ENCODE results near the gene TMEM250. TPM values are rescaled to one million over a fixed set of nuclear protein-coding genes. Genes with fewer than 3 reads are reported as not detected.

Gene TMEM250
- total RNA-seq, 1 experiment from 2014 or later, result 54.7 TPM

GRCh38 chr9:136133191-136133958 lies 14.7 kb upstream of the TMEM250 start:
- no peak for DNase-seq (ENCODE audit: low read depth)

GRCh38 chr9:136132512-136133050 lies 13.9 kb upstream of the TMEM250 start:
- DNase-seq (ENCODE audit: low read depth), result no peak

- no peak for DNase-seq (ENCODE audit: low read depth)
Observed at GRCh38 chr9:136131629-136132511, 13.2 kb upstream of the TMEM250 start.

DNA sequence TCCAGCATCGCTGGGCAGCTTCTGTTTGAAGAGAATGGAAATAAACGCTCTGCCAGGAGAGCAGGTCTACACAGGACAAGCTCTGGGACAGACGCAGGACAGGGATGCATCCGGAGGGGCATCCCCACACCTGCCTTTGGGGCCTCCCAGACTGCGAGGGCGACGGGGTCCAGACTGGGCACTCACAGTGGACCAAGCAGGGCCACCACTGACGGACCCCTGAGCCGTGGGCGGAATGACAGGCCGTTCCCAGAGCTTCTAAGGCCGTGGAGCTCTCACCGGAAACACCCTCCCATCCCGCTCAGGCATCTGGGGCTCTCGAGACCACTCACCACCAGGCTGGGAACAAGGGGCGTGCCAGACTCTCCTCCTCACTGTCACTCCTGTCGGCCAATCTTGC lies 10.5 kb upstream of the TMEM250 start:
- DNase-seq (ENCODE audit: low read depth), result no peak

DNA sequence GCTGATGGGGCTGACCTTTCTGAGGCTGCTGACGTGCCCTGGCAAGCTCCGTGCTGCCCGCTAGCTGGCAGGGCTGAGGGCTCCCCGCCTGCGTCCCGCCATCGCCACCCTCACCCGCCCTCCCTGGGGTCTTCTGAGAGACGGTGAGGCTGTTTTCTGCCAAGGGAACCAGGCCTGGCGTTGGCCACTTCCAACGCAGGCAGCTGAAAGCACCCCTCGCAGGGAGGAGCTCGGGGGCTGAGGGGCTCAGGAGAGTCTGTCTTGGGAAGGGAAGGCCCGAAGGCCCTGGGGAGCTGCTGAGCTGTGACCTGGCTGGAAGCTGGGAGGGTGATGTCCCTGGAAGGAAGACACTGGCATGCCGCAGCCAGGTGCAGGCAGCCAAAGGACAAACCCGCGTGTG lies 9.8 kb upstream of the TMEM250 start:
- DNase-seq (ENCODE audit: low read depth), result no peak

GRCh38 chr9:136127313-136127712 lies 8.6 kb upstream of the TMEM250 start:
- no peak for DNase-seq (ENCODE audit: low read depth)

GRCh38 chr9:136124976-136125692 lies 6.5 kb upstream of the TMEM250 start:
- no peak for DNase-seq (ENCODE audit: low read depth)

GRCh38 chr9:136122425-136123383 lies 4.0 kb upstream of the TMEM250 start:
- DNase-seq (ENCODE audit: low read depth), result peak; percentile 34

DNA sequence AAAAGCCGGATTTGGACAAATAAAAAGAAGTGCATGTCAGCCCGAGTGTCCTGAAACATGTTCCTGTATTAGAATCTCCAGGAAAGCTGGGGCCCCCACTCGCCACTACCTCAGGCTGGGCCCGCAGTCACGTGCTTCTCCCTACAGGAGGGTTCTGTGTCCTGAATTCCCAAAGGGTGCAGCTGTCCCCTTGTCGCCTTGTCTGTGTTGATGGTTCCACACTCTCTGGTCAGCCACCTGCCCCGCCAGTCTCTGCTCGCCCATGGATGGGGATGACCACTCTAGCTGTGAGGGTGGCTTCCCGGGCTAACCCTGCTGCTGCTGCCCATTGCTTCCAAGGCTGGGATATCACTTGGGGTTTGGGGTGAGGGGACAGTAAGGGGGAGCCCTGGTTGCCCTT lies 3.1 kb upstream of the TMEM250 start:
- DNase-seq (ENCODE audit: low read depth), result no peak

GRCh38 chr9:136120438-136120844 lies 1.8 kb upstream of the TMEM250 start:
- DNase-seq (ENCODE audit: low read depth), result no peak

DNA sequence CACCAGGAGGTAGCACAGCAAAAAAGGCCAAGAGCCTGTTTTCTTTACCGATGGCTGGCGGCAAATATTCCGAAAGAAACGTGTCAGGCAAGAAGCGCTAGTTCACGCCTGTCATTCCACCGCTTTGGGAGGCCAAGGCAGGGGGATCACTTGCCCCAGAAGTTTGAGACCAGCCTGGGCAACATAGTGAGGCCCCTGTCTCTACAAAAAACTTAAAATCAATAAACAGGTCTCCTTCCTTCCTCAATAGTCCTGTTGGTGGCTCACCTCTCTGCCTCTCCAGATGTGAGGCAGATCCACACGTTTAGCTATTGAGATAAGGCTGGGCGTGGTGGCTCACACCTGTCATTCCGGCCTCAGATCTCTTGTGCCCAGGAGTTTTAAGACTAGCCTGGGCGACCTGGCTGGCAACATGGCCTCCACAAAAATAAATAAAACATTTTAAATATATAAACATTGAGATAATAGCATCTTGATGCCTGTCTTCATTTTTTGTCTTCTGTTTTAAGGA lies 1.3 kb upstream of the TMEM250 start:
- DNase-seq (ENCODE audit: low read depth), result no peak

DNA sequence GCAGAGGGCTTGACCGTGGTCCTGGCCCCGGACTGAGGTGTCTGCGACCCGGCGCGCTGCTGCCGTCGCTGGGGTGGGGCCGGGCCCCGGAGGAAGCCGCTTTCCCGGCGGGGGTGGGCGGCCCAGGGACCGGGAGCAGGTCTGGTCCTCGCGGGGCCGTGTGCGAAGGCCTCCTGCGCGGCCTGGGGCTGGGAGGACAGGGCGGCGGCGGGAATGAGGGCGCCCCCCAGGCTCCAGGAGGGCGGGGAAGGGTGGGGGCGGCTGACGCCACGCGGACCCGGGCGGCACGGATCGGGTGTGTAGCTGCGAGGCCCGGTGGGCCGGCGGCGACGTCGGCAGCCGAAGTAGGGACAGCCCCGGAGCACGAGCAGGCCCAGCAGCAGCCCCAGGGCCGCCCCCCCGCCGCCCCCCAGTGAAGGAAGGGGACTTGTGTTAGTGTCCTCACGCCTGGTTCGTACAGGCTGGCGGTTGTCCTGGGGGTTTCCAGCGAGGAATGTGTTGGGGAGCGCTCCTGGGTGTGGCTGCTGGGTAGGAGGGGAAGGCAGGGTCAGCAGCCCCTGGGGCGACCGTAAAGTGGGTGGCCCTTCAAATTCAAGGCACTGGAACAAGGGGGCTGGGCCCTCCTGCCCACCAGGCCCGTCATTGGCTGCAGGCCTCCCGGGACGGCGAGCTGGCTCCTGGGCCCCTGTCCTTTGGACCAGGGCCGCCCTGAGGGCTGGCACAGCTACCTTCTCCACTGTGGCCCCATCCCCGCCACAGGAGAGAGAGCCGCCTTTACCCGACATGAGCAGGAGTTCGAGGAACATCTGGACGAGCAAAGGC lies 597 bp upstream of the TMEM250 start:
- DNase-seq (ENCODE audit: low read depth), result peak; percentile 36

GRCh38 chr9:136117916-136118319 lies 757 bp downstream of the TMEM250 start:
- DNase-seq (ENCODE audit: low read depth), result no peak

DNA sequence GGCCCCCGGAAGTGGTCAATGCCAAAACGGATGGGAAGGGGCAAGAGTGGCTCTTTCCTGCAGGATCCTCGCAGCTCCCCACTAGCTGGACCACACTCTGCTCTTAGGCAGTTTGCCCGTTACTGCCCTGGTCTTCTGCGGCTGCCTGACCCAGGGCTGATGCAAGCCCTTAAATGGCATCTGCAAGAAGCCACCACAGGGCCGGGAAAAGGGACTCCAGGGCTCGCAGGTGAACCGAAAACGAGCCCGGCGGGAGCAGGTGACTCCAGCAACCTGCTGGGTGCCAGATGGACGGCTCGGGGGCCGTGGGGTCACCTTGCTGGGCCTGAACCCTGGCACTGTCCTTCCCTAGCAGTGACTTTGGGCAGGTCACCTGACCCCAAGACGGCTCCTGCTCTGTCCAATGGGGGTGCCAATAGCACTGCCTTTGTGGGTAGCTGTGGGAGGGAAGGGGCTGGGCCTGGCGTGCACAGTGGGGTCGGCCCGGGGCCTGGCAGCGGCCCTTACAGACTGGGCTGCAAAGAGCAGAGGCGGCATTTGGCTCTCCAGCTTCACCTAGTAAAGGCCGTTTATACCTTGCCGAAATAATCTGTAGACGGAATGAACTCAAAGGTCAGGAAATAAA lies 1.3 kb downstream of the TMEM250 start:
- DNase-seq (ENCODE audit: low read depth), result peak; percentile 36

DNA sequence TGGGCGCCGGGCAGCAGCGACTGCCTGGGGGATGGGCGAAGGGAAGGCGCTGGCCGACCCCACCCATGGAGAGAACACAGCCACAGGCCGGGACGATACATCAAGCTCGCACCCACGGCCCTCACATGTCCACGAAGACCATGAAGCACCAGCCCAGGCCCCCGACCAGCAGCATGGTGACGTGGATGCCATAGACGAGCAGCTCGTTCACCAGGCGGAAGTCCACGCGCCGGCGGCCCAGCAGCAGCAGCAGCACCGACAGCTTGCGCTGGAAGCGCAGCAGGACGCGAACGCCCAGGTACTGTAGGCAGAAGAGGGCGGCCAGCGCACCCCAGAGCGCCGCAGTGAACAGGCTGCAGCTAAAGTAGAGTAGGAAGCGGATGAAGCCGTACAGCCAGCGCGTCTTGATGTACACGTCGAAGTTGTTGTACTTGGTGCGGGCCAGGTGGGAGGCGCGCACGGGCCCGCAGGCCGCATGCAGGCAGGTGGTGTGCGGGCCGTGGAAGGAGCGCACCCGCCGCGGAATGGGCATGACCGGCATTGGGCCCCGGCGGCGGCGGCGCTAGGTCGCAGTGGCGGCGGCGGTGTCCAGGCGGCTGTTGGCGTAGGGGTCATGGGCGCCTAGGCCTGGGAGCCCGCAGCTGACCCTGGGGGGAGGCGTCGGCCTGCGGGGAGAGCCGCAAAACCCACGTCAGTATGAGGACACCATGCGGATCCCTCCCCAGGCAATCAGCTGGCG lies 2.1 kb downstream of the TMEM250 start:
- DNase-seq (ENCODE audit: low read depth), result no peak

GRCh38 chr9:136115641-136116359 lies 2.9 kb downstream of the TMEM250 start:
- no peak for DNase-seq (ENCODE audit: low read depth)

GRCh38 chr9:136115206-136115605 lies 3.5 kb downstream of the TMEM250 start:
- DNase-seq (ENCODE audit: low read depth), result no peak

DNA sequence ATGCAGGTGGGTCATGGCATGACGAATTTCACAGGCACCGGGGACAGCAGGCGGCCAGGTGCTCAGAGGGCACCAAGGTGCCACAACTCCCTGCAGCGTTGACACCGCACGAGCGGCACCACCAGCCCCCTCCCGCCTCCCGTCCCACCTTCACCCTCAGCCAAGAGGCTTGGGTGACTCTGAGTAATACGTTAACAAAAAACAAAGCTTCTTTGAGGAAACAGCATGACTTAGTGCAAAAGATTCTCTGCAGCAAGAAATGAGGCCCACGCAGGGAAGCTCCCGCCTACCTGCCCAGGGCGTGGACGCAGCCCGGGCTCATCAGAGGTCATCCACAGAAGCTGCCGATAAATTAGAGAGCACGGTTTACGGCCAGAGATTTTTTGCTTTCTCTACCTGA lies 4.1 kb downstream of the TMEM250 start:
- DNase-seq (ENCODE audit: low read depth), result no peak

Data from LHCN-M2 (cell line).